Nephron (organoid): ENCODE measurements around the gene TMEM50B.

Experiments used
- H3K27ac Mint-ChIP-seq, 3 experiments: 2 replicates each; pipeline ENCODE4 v1.8.0; 2020; ENCODE audit warnings: mixed read lengths in 3 of 3, mild to moderate bottlenecking in 2 of 3, moderate library complexity in 1 of 3
- H3K27me3 Mint-ChIP-seq: 2 replicates; pipeline ENCODE4 v1.8.0; 2021; ENCODE audit warnings: low read depth, mild to moderate bottlenecking, moderate library complexity, mixed read lengths
- H3K36me3 Mint-ChIP-seq: 2 replicates; pipeline ENCODE4 v1.8.0; 2020; ENCODE audit warnings: low read depth, mixed read lengths
- H3K4me1 Mint-ChIP-seq: 2 replicates; pipeline ENCODE4 v1.8.0; 2020; ENCODE audit warnings: mixed read lengths
- H3K4me3 Mint-ChIP-seq, 3 experiments: 2 replicates each; pipeline ENCODE4 v1.8.0; 2020; ENCODE audit warnings: mild to moderate bottlenecking in 3 of 3, mixed read lengths in 3 of 3, moderate library complexity in 2 of 3
- H3K9me3 Mint-ChIP-seq: 2 replicates; pipeline ENCODE4 v1.8.0; 2020; ENCODE audit warnings: mixed read lengths
- CTCF ChIP-seq, 3 experiments: fragments of 200-600 bp; sonication (generic); IDR thresholded peaks; one replicate each; pipeline ENCODE4 v1.5.0; 2021; ENCODE audit warnings: antibody characterized with exemption in 3 of 3; ENCODE audit not compliant: unreplicated experiment in 3 of 3

The TMEM50B gene

GRCh38 chr21:33495743-33496142 lies 16.0 kb upstream of the TMEM50B start:
- H3K27me3 Mint-ChIP-seq = peaks cover 4% of the 10 kb centered on the region
- no peak for TF ChIP-seq CTCF (IDR thresholded peaks at IDR 0.05; ENCODE audit: unreplicated experiment in 3 of 3)
- peaks cover 7% of the 10 kb centered on the region for H3K4me1 Mint-ChIP-seq
- no peak overlapping the region for H3K4me3 Mint-ChIP-seq
- no peaks in the 10 kb centered on the region for H3K36me3 Mint-ChIP-seq
- no peak overlapping the region for H3K27ac Mint-ChIP-seq
- no peaks in the 10 kb centered on the region for H3K9me3 Mint-ChIP-seq

DNA sequence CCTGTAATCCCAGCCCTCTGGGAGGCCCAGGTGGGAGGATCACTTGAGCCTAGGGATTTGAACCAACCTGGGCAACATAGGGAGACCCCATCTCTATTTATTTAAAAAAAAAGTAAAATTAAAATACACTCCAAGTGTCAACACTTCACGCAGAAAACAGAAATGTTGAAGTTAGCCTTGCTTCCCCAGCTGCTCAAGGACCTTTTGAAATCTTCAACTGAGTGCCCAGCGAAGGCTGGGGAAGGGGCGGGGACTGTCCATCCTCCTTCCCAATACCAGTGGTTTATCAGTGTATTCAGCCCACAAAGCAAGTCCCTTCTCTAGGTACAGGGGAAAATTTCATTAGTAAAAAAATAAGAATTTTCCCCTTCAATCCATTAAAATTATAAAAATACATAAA lies 14.0 kb upstream of the TMEM50B start:
- Mint-ChIP-seq H3K27me3 (peaks cover 4% of the 10 kb centered on the region), H3K36me3 (peaks cover 5% of the 10 kb centered on the region), H3K9me3 (no peaks in the 10 kb centered on the region), H3K4me1 (peaks cover 7% of the 10 kb centered on the region), H3K27ac (no peak overlapping the region), H3K4me3 (peak overlapping the region; percentile 56 to 74 (median 72))
- TF ChIP-seq CTCF (IDR thresholded peaks at IDR 0.05; ENCODE audit: unreplicated experiment in 3 of 3) = no peak

DNA sequence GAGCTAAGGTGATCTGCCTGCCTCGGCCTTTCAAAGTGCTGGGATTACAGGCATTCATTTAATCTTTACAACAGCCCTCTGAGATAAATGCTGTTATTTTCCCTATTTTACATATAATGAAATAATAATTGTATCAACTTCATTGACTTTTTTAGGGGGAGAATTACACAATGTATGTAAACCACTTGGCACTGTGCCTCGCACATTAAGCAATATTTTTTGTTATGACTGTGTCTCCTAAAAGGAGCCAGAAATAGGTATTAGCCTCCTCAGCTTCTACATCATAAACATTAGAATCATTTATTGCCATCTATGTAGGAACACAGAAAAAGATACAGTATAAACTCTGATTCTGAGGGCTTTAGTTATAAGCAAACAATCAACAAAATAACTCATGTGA lies 12.8 kb upstream of the TMEM50B start:
- Mint-ChIP-seq H3K36me3 (peaks cover 12% of the 10 kb centered on the region), H3K27ac (no peak overlapping the region), H3K4me3 (peak overlapping the region in 2 of 3 experiments; percentile 68 to 69), H3K4me1 (peaks cover 7% of the 10 kb centered on the region), H3K27me3 (peaks cover 4% of the 10 kb centered on the region), H3K9me3 (no peaks in the 10 kb centered on the region)
- TF ChIP-seq CTCF (IDR thresholded peaks at IDR 0.05; ENCODE audit: unreplicated experiment in 3 of 3) = no peak

- peaks cover 3% of the 10 kb centered on the region for H3K27me3 Mint-ChIP-seq
- no peaks in the 10 kb centered on the region for H3K9me3 Mint-ChIP-seq
- peaks cover 12% of the 10 kb centered on the region for H3K36me3 Mint-ChIP-seq
- H3K4me1 Mint-ChIP-seq = peaks cover 7% of the 10 kb centered on the region
- peak within 1 kb of the TSS; percentile 86 to 96 (median 95) for H3K27ac Mint-ChIP-seq
- no peak for TF ChIP-seq CTCF (IDR thresholded peaks at IDR 0.05; ENCODE audit: unreplicated experiment in 3 of 3)
- peak within 1 kb of the TSS; percentile 88 to 91 (median 89) for H3K4me3 Mint-ChIP-seq
These were observed 11.8 kb upstream of the TMEM50B start, which contains the start of gene DNAJC28 for GRCh38 chr21:33491373-33492102. Gene DNAJC28, minus strand, starts transcription at chr21:33491716. Its CDS starts 2,323 bp downstream, at chr21:33489393.

GRCh38 chr21:33490991-33491372 lies 11.2 kb upstream of the TMEM50B start:
- no peaks in the 10 kb centered on the region for H3K9me3 Mint-ChIP-seq
- H3K4me3 Mint-ChIP-seq = peak overlapping the region; percentile 88 to 91 (median 89)
- peak overlapping the region; percentile 86 to 96 (median 91) for H3K27ac Mint-ChIP-seq
- TF ChIP-seq CTCF (IDR thresholded peaks at IDR 0.05; ENCODE audit: unreplicated experiment in 3 of 3) = no peak
- peaks cover 7% of the 10 kb centered on the region for H3K4me1 Mint-ChIP-seq
- H3K36me3 Mint-ChIP-seq = peaks cover 12% of the 10 kb centered on the region
- no peaks in the 10 kb centered on the region for H3K27me3 Mint-ChIP-seq

- Mint-ChIP-seq H3K27me3 (no peaks in the 10 kb centered on the region), H3K4me3 (peak overlapping the region; percentile 42 to 66 (median 64)), H3K4me1 (peaks cover 7% of the 10 kb centered on the region), H3K9me3 (no peaks in the 10 kb centered on the region), H3K27ac (no peak overlapping the region), H3K36me3 (peaks cover 12% of the 10 kb centered on the region)
- no peak for TF ChIP-seq CTCF (IDR thresholded peaks at IDR 0.05; ENCODE audit: unreplicated experiment in 3 of 3)
These were observed 9.2 kb upstream of the TMEM50B start for GRCh38 chr21:33488936-33489335.
